Ovary (tissue), 9 donors: Measurements from ENCODE around the gene CCDC178. TPM values are rescaled to one million over a fixed set of nuclear protein-coding genes. Genes with fewer than 3 reads are reported as not detected.
"Not testable (repeated sequence)": the region's sequence is repeated elsewhere in the genome, so short reads cannot be mapped to it uniquely, and the experiment has no call there.

Experiments used
- DNase-seq, 5 donors: peaks; one replicate each; pipeline ENCODE4 v3.0.0-alpha.2; 2019 to 2020
- H3K27ac ChIP-seq, 2 donors: fragments of 200-600 bp; one replicate each; pipeline versions ENCODE4 v1.5.1 to v1.8.0; 2019 to 2022
- H3K27me3 ChIP-seq: fragments of 200-600 bp; one replicate; pipeline ENCODE4 v1.8.0; 2022
- H3K36me3 ChIP-seq: fragments of 200-600 bp; sonication (generic); one replicate; pipeline ENCODE4 v1.5.1; 2019
- H3K4me1 ChIP-seq: one replicate; pipeline ENCODE4 v1.8.1; 2013; ENCODE audit warnings: mild to moderate bottlenecking, moderate library complexity; ENCODE audit not compliant: insufficient read depth
- H3K4me3 ChIP-seq: fragments of 200-600 bp; sonication (generic); one replicate; pipeline ENCODE4 v1.5.1; 2017
- H3K9me3 ChIP-seq, 2 donors: fragments of 200-600 bp in 1 of 2; sonication (generic) in 1 of 2; one replicate each; pipeline versions ENCODE4 v1.5.1 to v1.8.1; 2013 to 2019; ENCODE audit warnings: mild to moderate bottlenecking in 1 of 2, moderate library complexity in 1 of 2
- CTCF ChIP-seq, 3 donors: fragments of 450-650 bp in 2 of 3; fragments of 200-600 bp in 1 of 3; IDR thresholded peaks; one replicate each; pipeline versions ENCODE4 v1.5.1 to v1.8.0; 2016 to 2022; ENCODE audit warnings: antibody characterized with exemption in 3 of 3, mild to moderate bottlenecking in 1 of 3
- EP300 ChIP-seq: sonication (generic); formaldehyde crosslinking; IDR thresholded peaks from one replicate; pipeline ENCODE4 v1.6.1; 2017; ENCODE audit warnings: antibody characterized with exemption
- POLR2A ChIP-seq: fragments of 450-650 bp; IDR thresholded peaks from one replicate; pipeline ENCODE4 v1.6.1; 2017; ENCODE audit warnings: antibody characterized with exemption, mild to moderate bottlenecking, moderate library complexity
- WGBS, 3 donors: extraction: QIAGEN DNeasy Blood & Tissue Kit in 1 of 3; methylation state at CpG; one replicate each; pipeline versions ENCODE4 v1.1.5 to v1.1.7; 2013 to 2017; 5-methylcytosine and 5-hydroxymethylcytosine counted together
- intact Hi-C, 4 donors: fragments of 100-400 bp; cut with DNase I; formaldehyde crosslinking; loops; one replicate each; pipeline versions ENCODE4 v1.11.0 to v1.15.1; 2022 to 2023
- polyA plus RNA-seq, 2 donors: library from polyadenylated mRNA; stranded (reverse); fragments of 200-250 nt in 1 of 2; fragments of 350-450 nt in 1 of 2; fragmentation: Illumina TruSeq in 1 of 2; extraction: RNeasy Lipid Tissue Mini Kit (QIAGEN cat#74804) in 1 of 2; gene quantifications; one replicate each; pipeline ENCODE4 v1.2.3, GENCODE V29; 2013 to 2014
- total RNA-seq, 7 donors: library from RNA; depleted of rRNA in 2 of 7; stranded (reverse); fragments of >200 nt in 2 of 7; fragmentation: NEBNext Ultra II Directional in 3 of 7; extraction: Animal tissue kit (Norgen Biotek cat#: 25700) in 3 of 7; gene quantifications; one replicate each; pipeline versions ENCODE4 v1.1.0 to v1.2.4, GENCODE V29; 2016 to 2023
- donor health status: DM: no; HTN: no; CAD: no; lungs with moderate emphysema.
- donor health status: DM: no; HTN: no; CAD: no.
- donor health status: Bipolar disorder and iron deficiency.
- donor health status: DM: yes; HTN: yes; CAD: no.
- donor health status: DM: no; HTN: no; CAD: no.
- donor health status: DM: yes; HTN: yes; CAD: no.

Gene CCDC178
- total and polyA plus RNA-seq, 9 donors = 2.4 to 11.8 (median 5.1) TPM

DNA sequence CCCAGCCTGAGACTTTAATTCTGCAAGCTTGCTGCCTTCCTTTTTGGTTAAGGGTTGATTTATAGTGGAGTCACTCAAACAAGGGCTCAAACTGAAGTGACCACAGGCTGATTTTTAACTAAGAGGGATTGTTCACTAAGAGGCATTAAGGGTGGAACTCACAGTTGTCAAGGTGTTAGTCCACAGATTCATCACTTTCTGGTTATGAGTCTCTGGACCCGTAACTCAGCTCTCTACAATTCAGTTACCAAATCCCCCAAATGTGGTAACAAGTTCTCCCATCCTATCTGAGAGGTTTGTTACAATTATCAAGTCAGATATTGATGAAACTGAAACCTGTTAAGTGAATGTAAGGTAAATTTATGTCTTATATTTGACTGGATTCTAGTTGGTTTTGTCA lies 481.8 kb downstream of the CCDC178 start:
- H3K27me3 ChIP-seq = no peaks in the 10 kb centered on the region
- no peak for DNase-seq
- H3K36me3 ChIP-seq = no peaks in the 10 kb centered on the region
- no peak for TF ChIP-seq CTCF (IDR thresholded peaks at IDR 0.05)
- no peak for TF ChIP-seq POLR2A
- TF ChIP-seq EP300 = no peak
- no peaks in the 10 kb centered on the region for H3K9me3 ChIP-seq
- H3K4me3 ChIP-seq = no peak overlapping the region
- H3K27ac ChIP-seq = no peak overlapping the region
- 91 to 93% (median 91%) methylated on average over 1 of the region's 1 CpG for WGBS, 3 donors
- H3K4me1 ChIP-seq = peaks cover 1% of the 10 kb centered on the region
- intact Hi-C loops = no loop called here

GRCh38 chr18:32956591-32957315 lies 483.8 kb downstream of the CCDC178 start:
- DNase-seq = no peak
- WGBS, 3 donors = 5 to 11% (median 8%) methylated on average over 3 of the region's 3 CpGs
- no peak overlapping the region for H3K27ac ChIP-seq

GRCh38 chr18:32952318-32952717 lies 488.2 kb downstream of the CCDC178 start:
- H3K4me3 ChIP-seq, H3K27ac ChIP-seq, DNase-seq, H3K36me3 ChIP-seq, H3K9me3 ChIP-seq, H3K27me3 ChIP-seq, H3K4me1 ChIP-seq, intact Hi-C loops: not testable (repeated sequence)
- WGBS, 3 donors = 83 to 98% (median 93%) methylated on average over 2 of the region's 2 CpGs

More at GRCh38 chr18:32956591-32957315, 483.8 kb downstream of the CCDC178 start:
- Histone ChIP-seq H3K4me1 (peaks cover 1% of the 10 kb centered on the region), H3K4me3 (no peak overlapping the region), H3K27me3 (no peaks in the 10 kb centered on the region), H3K36me3 (no peaks in the 10 kb centered on the region), H3K9me3 (no peaks in the 10 kb centered on the region)
- TF ChIP-seq CTCF (IDR thresholded peaks at IDR 0.05) (no peak), POLR2A (no peak), EP300 (no peak)
- intact Hi-C loops = no loop called here

- TF ChIP-seq POLR2A (no peak), EP300 (no peak)
- DNase-seq = no peak
- H3K27ac ChIP-seq = no peak overlapping the region
Measured at GRCh38 chr18:32937597-32937996, 502.9 kb downstream of the CCDC178 start.

DNA sequence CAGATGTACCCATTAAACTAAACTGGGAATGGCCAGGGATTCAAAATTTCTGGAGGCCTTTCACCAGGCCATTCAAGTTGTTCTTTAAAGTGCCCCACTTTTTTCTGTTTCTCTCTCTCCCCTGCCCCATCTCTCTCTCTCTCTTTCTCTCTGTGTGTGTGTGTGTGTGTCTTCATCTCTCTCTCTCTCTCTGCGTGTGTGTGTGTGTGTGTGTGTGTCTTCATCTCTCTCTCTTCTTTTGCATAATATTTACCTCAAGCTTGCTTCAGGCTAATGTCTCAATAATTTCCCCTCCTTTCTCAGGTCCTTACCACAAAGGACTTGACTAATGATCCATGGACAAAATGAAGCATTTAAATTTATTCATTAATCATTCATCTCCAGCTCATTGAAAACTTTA lies 503.5 kb downstream of the CCDC178 start:
- no peak for DNase-seq
- TF ChIP-seq CTCF (IDR thresholded peaks at IDR 0.05) (no peak), EP300 (no peak), POLR2A (no peak)
- intact Hi-C loops = no loop called here
- Histone ChIP-seq H3K4me1 (no peaks in the 10 kb centered on the region), H3K27me3 (peaks cover 2% of the 10 kb centered on the region), H3K4me3 (no peak overlapping the region), H3K9me3 (no peaks in the 10 kb centered on the region), H3K36me3 (no peaks in the 10 kb centered on the region), H3K27ac (no peak overlapping the region)
- 28 to 71% (median 50%) methylated on average over 1 of the region's 1 CpG for WGBS, 3 donors

More at GRCh38 chr18:32937597-32937996, 502.9 kb downstream of the CCDC178 start:
- WGBS, 3 donors = 76 to 78% (median 78%) methylated on average over 5 of the region's 5 CpGs
- Histone ChIP-seq H3K36me3 (no peaks in the 10 kb centered on the region), H3K4me1 (no peaks in the 10 kb centered on the region), H3K27me3 (peaks cover 2% of the 10 kb centered on the region), H3K9me3 (no peaks in the 10 kb centered on the region), H3K4me3 (no peak overlapping the region)
- intact Hi-C loops = no loop called here
